GM18909 (cell line): ENCODE results near the gene KCNH2.

Experiments
- ATAC-seq: cut with Tn5 transposase; IDR thresholded peaks from one replicate; pipeline ENCODE4 v1.9.1; 2021; ENCODE audit warnings: mild to moderate bottlenecking; ENCODE audit not compliant: unreplicated experiment, poor library complexity

Gene KCNH2

DNA sequence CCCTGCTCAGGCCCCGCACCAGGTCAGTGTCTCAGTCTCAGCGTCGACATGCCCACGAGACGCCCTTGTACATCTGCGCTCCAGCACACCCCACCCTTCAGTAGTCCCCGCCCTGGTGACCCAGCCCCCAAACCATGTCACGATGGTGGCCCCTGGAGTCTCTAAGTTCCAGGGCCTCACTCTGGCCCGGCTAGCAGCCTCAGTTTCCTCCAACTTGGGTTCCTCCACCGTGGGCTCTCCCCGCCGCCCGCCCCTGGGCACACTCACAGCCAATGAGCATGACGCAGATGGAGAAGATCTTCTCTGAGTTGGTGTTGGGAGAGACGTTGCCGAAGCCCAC is 27.0 kb downstream of the KCNH2 start:
- ATAC-seq: no peak

DNA sequence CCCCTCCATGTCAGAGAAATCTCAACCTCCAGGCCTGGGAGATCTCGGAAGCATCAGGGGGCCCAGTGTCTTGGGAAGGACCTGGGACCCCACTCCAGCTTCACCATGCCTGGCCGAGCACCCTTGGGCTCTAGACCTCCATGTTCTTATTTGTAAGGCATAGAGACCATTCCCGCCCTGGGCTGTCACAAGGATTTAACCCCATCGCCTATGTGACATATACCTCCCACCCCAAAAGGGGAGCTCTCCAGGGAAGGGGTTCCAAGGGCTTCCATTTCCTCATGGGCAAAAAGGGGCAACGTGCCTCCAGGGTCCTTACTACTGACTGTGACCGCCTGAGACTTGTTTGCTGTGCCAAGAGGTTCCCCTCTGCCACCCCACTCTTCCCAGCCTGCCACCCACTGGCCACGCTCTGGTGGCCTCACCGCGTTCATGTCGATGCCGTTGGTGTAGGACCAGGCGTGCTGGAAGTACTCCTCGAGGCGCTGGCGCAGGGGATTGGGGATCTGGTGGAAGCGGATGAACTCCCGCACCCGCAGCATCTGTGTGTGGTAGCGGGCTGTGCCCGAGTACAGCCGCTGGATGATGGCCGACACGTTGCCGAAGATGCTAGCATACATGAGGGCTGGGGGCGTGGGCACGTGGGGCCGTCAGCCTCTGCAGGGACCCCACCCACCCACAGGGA is 27.5 kb downstream of the KCNH2 start:
- ATAC-seq: no peak

DNA sequence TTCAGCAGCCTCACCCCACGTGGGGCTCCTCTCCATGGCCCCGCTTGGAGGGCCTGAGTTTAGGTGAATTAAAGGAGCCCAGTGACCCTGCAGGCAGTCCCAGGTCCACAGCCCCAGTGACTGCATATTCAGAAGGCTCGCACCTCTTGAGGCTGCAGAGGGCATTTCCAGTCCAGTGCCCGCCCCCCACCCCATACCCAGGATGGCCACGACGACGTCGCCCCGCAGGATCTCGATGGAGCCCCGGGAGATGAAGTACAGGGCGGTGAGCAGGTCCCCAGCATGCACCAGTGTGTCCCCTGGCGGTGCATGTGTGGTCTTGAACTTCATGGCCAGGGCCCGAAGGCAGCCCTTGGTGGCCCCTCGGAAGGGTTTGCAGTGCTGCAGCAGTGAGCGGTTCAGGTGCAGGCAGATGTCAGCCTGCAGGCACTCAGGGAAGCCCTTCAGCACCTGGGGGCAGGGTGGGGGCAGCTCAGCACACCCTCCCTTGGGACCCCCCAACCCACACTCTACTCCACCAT is 28.1 kb downstream of the KCNH2 start:
- no peak for ATAC-seq

DNA sequence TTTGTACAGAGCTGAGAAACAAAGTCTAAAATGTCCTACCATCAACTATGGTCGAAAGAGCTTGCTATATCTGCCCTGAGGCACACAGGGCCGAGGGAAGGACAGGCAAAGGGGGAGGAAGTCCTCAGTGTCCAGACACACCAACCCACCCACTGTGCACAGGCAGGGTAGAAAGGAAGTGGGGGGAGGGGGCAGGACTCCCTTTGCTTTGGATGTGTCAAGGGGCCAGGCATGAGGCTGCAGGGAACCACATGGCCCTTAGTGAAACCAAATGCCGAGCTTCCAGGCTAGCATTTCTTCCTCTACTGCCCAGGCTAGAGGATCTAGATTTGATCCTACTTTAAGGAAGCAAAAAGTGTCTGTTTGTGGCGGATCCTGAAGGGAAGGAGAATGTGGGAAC is 28.6 kb downstream of the KCNH2 start:
- no peak for ATAC-seq

DNA sequence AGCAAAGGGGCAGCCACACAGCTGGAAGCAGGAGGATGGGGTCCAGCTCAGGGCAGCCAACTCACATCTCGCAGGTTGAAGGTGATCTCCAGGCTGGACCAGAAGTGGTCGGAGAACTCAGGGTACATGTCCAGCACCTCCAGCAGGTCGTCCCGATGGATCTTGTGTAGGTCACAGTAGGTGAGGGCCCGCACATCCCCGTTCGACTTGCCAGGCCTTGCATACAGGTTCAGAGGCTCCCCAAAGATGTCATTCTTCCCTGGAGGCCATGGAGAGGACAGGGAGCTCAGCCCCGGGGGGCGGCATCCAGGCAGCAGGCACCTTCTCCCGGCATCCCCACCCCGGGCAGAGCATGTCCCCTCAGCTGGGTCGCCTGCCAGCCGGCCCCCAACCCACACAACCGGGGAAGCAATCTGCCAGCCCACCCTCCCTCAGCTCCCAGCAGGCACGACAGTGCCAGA is 29.3 kb downstream of the KCNH2 start:
- ATAC-seq: no peak

DNA sequence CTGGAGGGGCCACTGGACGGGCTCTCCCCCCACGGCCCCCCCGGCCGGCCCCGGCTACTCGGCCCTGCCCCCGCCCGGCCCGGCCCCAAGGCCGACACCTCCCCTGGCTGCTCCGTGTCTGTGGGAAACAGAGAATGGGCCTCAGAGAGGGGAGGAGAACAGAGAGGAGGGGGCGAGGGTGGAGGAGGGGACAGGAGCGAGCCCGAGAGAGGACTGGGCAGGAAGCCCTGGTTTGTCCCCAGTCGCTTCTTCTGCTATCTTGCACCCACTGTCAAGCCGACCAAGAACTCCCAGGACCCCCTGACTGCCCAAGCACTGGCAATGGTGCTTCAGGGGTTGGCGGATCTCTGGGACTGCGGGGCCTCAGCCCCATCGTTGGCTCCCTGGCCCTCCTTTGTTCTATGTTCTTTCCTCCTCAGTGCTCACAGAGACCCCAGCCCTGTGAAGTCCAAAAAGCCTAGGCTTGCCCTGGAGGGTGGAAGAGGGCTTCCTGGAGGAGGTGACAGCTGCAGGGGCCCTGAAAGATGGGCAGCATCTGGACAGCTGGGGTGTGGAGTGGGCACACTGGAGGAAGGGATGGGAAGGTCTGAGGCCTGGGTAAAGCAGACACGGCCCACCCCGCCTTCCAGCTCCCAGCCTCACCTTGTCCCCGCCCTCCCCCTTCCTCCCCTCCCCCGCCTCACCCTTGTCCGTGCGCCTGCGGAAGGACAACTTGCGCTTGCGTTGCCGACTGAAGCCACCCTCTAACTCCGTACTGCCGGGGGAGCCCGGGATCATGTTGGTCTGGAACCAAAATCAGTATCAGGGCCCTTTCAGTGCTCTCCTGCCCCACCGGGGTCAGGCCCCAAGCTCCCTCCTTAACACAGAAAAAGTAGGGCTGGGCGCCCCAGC is 30.1 kb downstream of the KCNH2 start:
- no peak for ATAC-seq

DNA sequence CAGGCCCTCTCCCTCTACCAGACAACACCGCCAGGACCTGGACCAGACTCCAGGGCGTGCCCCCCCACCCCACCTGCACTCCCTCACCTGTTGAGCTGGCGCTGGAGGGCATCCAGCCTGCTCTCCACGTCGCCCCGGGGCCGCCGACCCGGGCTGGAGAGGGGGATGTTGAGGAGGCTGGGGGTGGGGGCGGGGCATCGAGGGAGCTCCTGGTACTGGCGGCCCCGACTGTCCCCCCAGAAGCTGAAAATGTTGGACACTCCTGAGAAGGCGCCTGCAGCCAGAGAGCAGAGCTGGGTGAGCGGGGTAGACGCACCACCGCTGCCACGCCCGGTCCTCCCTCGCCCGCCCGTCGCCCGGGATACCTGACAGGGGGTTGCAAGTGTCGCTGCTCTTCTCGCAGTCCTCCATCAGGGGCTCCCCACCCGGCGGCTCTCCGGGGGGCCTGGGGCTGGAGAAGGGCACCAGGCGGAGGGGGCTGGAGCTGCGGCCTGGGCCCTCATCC is 30.8 kb downstream of the KCNH2 start:
- ATAC-seq: no peak

DNA sequence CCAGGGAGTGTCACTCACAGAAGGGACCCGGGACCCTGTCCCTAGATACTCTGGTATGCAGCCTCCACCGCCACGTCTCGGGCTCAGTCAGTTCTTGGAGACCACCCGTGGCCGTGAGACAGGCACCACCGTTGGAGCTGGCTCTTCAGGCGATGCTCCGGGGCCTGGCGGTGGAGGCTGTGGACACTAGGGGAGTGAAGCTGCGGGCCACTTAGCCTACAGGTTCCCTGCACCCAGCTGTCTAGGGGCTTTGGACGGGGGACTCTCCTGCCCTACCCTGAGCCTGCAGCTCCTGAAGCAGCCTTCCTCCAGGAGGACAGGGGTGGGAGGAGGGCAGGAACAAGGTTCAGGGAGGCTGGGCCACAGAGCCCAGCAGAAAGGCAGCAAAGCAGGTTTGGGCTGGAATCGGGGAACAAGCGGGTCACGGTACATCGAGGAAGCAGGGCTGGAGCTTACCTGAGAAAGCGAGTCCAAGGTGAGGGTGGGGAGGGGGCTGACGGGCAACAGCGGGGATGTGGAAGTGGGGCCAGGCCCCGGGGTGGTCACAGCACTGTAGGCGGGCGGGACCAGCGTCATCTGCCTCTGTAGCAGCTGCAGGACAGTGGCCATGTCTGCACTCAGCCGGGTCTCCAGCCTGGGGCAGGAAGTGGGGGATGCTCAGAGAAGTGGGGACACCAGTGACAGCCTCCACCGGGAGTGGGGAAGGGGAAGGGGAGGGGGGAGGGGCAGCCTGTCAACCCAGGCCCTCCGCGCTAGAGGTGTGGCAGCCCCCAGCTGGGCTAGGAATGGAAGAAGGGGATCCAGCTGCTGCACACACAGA is 31.5 kb downstream of the KCNH2 start:
- ATAC-seq: no peak

DNA sequence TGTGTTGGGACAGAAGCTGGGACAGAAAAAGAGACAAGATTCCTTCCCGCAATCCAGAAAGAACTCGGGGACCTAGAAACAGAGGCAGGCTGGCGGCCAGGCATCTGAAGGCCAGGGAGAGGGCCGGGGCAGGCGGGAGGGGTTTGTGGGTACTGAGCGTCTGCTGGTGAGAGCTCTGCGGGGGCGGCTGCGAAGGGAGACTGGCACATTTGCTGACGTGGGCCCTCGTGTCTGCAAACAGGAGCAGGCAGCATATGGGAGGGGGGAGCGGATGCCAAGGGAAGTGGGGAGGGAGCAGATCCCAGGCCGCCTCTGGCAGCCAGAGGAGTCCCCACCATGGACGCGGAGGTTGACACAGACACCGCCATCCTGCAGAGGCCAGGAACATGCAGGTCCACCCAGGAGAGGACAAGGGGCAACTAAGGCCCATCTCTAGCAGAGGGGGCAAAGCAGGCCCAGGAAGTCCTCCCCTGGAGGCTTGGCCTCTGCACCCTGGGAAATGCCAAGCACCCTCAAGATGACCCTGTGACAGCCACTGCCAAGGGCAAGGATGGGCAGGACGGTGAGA is 32.2 kb downstream of the KCNH2 start:
- ATAC-seq: no peak

DNA sequence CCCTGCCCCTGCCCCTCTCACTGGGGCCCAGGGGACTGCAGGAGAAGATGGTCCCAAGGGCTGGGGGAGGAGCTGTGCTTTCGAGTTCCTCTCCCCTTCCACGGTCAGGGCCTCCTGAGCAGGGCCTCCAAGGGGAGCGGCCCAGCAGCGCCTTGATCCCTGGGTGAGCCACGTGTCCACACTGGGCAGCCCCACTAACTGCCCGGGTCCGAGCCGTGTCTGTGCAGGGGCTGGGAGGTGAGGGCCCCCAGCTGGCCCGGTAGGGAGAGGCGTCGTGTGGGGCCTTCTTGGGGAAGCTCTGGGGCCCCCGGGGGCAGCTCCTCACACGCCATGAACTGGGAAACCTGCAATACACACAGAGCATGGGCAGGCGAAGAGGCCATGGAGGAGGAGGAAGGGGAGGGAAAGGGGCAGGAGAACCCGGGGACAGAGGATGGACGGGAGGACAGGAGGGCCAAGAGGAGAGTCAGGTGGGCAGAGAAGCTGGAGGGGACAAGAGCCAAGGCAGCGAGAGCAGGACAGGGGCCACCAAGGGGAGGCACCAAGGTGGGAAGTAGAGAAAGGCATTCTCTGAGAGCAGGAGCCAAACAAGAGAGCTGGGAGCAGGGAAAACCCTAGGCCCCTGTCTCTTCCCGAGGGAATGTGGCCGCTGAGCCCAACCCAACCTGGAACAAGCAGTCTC is 32.8 kb downstream of the KCNH2 start:
- no peak for ATAC-seq

DNA sequence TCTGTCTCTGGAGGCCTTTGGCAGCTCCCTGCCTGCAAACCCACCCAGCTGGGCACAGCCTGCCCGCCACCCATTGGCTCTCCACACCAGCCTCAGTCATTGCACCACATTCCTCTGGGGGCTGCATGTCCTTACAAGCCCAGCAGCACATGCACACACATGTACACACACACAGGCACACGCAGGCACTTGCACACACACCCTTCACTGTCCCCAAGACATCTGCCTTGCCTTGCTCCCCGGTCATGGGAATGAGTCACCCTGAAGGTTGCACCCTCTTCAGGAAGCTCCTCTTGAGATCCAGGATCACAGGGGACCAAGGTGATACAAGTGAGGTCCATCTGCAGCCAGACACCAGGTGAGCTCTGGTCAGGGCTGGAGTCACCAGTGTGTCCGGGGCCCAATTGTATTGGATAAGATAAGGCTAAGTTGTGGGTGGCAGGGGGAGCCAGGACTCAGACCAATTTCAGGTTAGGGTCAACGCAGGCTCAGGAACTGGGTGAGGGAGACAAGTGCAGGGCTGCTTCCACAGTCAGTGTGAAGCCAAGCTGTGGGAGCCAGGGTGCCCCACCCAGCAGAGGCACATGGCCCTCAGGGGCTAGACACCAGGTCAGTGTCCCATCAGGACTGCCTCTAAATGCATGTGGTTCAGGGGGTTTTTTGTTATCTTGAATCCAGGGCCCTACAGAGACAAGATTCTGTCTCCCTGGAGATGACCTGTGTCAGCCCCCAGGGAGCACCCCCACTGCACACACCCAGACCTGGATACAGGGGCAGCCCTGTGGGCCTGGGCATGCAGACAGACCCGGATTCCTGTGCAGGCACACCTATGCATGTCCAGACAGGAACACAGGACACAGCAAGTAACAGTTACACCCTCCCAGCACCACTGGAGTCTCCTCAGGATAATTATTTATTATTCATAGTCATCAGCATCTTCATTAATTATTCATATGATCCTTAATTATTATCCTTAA is 33.8 kb downstream of the KCNH2 start:
- ATAC-seq: no peak

DNA sequence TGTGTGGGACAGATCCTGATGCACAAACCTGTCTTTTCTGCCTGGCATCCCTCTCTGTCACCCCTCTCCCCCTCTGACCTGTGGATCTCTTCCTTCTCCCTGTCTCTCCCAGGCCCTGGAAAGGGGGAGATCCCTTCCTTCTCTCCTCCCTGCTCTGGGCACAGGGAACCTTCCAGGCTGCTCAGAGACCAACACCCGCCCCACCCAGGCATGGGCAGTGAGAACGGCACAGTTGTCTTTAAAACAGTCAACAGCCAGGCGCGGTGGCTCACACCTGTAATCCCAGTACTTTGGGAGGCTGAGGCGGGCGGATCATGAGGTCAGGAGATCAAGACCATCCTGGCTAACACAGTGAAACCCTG is 34.7 kb downstream of the KCNH2 start:
- ATAC-seq: no peak

DNA sequence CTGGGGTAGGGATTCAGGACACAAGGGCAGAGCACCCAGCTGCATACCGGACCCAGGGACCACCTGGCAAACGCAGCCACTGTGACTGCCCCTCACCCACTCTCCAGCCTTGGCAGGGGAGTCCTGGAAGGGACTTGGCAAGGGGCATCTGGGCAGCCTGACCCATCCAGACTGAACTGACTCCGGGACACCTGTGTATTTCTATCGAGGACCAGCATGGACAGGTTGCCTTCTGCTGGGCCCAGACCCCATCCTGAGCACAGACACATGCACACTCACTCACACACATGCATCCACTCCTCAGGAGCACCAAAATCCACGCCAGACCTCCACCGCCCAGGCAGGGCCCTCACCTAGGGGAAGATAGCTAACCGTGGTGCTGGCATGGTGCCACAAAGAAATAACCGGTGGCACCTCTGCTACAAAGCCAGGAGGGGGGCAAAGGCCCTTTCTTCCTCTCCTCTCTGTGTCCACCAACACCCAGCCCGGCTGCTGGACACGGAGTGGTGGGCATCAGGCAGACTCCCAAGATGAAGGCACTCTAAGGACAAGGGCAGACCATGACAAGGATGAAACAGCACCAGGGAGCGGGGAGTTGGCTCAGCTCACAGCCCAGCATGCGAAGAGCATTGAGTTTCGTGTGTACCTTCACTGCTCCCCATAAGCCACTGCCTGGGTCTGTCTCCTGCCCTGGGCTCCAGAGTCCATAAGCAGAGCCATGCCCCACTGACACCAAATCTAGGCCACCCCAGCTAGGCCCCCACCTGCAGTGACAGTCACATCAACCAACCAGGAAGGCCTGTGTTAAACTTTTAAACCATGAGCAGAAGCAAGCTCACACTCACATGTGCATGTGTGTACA is 35.3 kb downstream of the KCNH2 start:
- ATAC-seq: no peak

DNA sequence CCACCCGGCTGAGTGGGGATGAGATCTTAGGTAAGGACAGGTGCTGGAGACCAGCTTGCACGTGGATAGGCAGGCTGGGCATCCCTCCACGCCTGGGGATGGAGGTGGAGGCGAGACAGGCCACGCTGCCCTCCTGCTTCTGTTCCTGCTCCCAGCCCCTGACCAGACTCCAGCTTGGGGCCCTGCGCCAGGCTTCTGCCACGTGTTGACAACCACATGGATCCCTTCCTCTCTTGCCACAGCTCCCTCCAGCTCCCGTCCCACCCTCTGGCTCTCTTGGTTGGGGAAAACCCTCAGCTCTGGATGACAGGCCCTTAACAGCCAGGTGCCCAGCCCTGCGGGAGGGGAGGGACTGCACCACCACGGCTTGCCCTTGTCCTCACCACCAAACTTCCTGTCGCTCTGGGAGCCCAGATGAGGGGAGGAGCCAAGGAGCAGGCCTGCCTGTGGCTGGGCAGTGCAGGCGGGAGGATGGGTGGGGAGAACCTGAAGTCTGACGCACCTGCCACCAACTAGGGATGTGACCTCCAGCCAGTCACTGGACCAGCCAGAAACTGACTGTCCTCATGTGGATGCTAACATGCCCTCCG is 36.0 kb downstream of the KCNH2 start:
- peak; percentile 64 for ATAC-seq

DNA sequence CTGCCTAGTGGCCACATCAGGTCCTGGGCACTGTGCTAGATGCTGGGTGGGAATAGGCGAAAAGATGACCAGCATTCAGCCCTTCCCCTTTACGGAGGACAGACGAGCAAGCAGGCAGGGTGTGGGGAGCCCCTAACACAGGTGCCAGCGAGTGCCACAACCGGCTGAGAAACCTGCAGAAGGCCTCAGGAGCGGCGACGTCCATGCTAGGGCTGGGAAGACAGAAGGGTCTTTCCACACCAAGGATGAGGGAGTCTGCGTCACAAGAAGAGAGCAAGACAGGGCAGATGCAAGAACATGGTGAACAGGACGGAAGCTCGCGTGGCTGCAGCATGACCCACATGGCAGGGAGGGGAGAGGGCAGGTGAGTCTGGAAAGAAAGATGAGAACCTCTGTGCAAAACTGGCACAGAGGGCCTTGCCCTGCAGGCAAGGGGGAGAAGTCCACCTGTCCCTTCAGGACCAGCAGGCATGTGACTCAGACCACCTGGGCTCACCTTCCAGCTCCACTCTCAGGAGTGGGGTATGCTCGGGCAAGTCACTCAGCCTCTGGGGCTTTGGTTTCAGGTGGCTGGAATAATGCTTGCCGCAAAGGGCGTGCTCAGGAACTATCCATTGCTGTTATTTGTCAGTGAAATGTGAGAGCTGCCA is 36.6 kb downstream of the KCNH2 start:
- no peak for ATAC-seq

DNA sequence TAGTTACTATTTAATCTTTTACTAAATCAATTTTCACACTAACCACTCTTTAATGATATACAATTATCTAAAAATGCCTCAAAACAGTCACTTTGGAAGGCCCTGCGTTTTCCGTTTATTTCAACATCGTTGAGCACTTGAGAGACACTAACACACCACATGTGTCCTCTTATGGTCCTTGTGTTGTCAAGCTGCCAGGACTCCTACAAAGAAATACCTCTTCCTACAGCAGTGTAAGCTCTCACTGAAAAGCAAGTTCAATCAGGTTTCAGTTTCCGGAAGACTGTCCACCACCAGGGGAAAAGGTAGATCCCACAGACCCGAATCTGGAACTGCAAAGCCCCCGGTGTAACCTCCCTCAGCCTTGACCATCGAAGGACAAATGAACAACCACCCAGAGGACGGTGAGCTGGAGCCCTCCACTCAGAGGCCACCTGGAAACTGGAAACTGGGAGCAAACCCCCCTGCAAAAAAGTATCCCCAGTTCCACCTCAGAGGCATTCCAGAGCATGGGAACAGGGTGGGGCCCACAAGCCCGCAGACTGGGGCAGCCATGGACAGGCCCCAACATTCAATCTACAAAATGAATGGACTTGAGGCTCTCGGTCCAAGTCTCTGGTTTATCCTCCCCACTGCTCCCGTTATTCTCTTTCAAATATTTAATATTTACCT is 37.6 kb downstream of the KCNH2 start:
- no peak for ATAC-seq
